ENCODE data around the gene AKAP13.
"Not testable (repeated sequence)": the region's sequence is repeated elsewhere in the genome, so short reads cannot be mapped to it uniquely, and the experiment has no call there.

The AKAP13 gene

DNA sequence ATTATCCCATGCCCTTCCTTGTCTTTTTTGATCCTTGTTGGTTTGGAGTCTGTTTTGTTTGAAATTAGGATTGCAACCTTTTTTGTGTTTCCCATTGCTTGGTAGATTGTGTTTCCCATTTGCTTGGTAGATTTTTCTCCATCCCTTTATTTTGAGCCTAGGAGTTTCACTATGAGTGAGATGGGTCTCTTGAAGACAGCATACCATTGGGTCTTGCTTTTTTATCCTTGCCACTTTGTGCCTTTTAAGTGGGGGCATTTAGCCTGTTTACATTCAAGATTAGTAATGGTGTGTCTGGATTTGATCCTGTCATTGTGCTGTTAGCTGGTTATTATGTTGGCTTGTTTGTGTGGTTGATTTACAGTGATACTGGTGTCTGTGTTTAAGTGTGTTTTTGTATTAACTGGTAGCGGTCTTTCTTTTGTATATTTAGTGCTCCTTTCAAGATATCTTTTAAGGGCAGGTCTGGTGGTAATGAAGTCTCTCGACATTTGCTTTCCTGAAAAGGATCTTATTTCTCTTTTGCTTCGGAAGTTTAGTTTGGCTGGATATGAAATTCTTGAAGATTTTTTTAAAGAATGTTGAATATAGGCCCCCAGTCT, 70.8 kb downstream of the AKAP13 start:
- DNase-seq = no peak

GRCh38 chr15:85452436-85452835, 72.0 kb downstream of the AKAP13 start:
- no peak for DNase-seq

GRCh38 chr15:85453144-85453872, 72.9 kb downstream of the AKAP13 start:
- DNase-seq = no peak

- no peak for DNase-seq
Measured at GRCh38 chr15:85454403-85454802, 74.0 kb downstream of the AKAP13 start.

- no peak for DNase-seq
Measured at GRCh38 chr15:85455891-85456290, 75.5 kb downstream of the AKAP13 start.

GRCh38 chr15:85456798-85457197, 76.4 kb downstream of the AKAP13 start:
- DNase-seq = no peak

- DNase-seq = no peak
Measured at GRCh38 chr15:85457392-85457968, 77.1 kb downstream of the AKAP13 start.

DNA sequence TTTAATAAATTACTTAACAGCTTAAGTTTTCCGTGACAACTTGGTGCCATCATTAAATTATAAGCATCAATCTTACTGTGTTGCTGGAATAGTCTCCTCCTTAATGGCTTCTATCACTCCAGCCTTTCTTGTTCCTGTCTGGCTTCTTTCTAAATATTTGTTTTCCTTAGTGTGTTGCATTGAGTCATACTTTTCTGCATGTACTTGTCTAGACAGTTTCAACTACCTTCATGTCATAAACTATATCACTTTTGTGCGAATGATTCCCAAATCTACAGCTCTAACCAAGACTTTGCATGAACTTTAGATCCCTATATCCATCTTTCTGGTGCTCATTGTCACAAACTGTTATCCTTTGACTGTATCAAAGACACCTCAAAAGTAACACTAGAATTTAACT, 78.4 kb downstream of the AKAP13 start:
- DNase-seq = no peak

- no peak for DNase-seq
Measured at GRCh38 chr15:85462029-85462428, 81.6 kb downstream of the AKAP13 start.

- no peak for DNase-seq
Measured at GRCh38 chr15:85463276-85463892, 83.0 kb downstream of the AKAP13 start.

- no peak for DNase-seq
Measured at GRCh38 chr15:85463976-85464375, 83.6 kb downstream of the AKAP13 start.

GRCh38 chr15:85464471-85464870, 84.1 kb downstream of the AKAP13 start:
- DNase-seq = no peak

DNA sequence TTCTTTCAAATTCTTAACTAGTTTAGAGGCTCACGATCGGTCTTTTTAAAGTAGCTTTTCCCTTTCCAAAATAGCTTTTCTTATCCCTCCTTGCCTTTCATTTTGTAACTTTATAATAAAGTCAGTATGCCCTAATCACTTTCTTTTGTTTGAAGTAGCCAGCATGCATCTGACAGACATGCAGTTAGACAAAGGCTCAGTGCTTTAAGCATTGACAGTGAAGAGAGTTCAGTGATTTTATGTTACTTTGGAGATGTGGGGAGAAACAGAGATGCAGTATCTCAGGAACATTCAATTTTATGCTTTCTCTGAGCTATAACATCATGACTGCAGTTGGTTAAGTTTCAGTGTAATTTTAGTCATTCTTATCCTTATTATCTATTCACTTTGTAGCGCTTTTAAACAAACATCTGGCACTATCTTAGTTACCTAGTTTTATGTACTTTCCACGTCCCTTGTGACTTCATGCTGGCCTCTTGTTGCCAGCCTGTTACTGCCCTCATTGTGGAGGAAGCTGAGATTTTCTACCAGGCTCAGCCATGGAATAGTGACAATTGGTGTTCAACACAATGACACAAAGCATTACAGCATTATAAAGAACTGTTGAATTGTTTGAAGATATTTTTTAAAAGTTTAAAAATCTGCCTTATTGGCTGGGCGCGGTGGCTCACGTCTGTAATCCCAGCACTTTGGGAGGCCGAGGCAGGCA, 90.3 kb downstream of the AKAP13 start:
- DNase-seq = no peak

GRCh38 chr15:85472349-85472748, 91.9 kb downstream of the AKAP13 start:
- no peak for DNase-seq

GRCh38 chr15:85473455-85473854, 93.1 kb downstream of the AKAP13 start:
- no peak for DNase-seq

DNA sequence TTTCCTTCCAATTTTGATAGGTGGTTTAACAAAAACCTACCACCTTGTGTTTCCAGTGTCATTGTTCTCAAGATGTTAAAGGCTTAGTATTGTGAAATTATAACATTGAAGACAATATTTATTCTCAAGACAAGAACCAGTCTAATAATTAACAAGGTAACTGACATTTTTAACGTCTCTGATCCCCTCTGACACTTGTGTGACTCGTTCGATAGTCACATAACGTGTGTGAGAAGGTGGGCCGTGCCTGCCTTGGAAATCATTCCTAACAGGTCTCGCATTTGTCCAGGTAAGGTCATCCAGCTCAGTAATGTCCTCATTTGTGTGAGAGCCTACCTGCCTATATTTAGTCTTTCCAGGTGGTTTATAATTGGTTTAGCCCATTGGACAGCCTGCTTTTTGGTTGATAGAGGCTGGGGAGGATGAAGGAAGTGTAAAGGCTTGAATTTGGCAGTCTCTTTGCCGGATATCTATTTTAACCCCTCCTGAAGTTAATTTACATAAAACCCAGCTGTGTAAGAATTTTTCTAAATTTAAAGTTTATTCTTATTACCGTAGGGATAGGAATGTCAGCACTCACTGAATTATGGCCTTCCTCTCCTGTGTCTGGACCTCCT, 94.4 kb downstream of the AKAP13 start:
- no peak for DNase-seq

DNA sequence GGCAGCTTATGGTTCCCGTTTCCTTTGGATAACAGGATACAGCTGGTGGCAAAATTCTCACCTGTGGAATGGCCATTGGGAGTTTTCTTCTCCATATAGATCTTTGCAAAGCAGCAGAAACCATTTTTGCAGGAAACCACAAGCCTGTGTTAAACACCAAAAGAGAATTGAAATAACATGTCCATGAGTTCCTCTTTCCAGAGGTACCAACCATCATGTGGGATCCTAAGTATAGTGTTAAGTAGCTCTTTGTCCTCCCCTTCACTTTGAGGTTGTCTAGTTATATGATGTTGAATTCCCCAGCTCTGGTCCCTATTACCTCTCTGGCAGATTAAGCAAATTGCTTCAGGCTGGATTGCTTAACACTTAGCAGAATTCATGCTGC, 94.9 kb downstream of the AKAP13 start:
- no peak for DNase-seq

- no peak for DNase-seq
Measured at GRCh38 chr15:85475711-85476110, 95.3 kb downstream of the AKAP13 start.

GRCh38 chr15:85477061-85477460, 96.7 kb downstream of the AKAP13 start:
- DNase-seq = no peak

- DNase-seq = no peak
Measured at GRCh38 chr15:85477730-85478129, 97.3 kb downstream of the AKAP13 start.

GRCh38 chr15:85479071-85479647, 98.8 kb downstream of the AKAP13 start:
- DNase-seq = peak; percentile 44

DNA sequence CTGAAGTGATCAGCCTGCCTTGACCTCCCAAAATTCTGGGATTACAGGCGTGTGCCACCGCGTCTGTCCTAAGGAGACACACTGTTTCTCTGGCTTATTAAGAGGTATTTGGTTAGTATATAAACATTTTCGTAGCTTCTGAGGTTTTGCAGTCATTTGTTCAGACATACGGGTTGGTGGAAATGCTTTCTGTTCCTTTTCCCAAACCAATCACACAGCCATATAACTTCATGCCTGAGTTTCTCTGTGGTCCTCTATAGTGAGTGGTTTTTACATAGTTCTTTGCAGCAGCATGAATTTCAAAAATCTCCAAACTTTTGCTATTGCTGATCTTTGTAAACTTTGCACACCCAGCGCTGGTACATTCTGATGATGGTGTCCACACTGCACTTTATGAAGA, 100.5 kb downstream of the AKAP13 start:
- DNase-seq = no peak

- DNase-seq = not testable (repeated sequence)
Measured at GRCh38 chr15:85481543-85481942, 101.1 kb downstream of the AKAP13 start.

Data from NCI-H1105 treated with DMSO at 0.1 percent for 48 hours (cell line).